RWPE2 (cell line): ENCODE data around the gene ZFP69B.

ENCODE experiments used
- ATAC-seq: fragments of 200-7000 bp; cut with Tn5 transposase; 3 replicates; pipeline ENCODE4 v1.9.1; 2021; ENCODE audit warnings: low read depth
- DNase-seq: peaks from one replicate; pipeline ENCODE4 v3.0.0-alpha.2; 2020; ENCODE audit warnings: low spot score
- H3K27ac ChIP-seq: fragments of 450-650 bp; 2 replicates; pipeline ENCODE4 v1.5.1; 2017; ENCODE audit warnings: mild to moderate bottlenecking; ENCODE audit not compliant: poor library complexity, severe bottlenecking
- H3K27me3 ChIP-seq: fragments of 250-450 bp; sonication (Bioruptor Pico); 2 replicates; pipeline ENCODE4 v1.5.1; 2021; ENCODE audit warnings: mild to moderate bottlenecking, moderate library complexity; ENCODE audit not compliant: insufficient read depth, poor library complexity, severe bottlenecking
- H3K36me3 ChIP-seq: fragments of 250-450 bp; sonication (Bioruptor Pico); 2 replicates; pipeline ENCODE4 v1.5.1; 2020; ENCODE audit warnings: low read depth, mild to moderate bottlenecking, moderate library complexity
- H3K4me1 ChIP-seq: fragments of 250-450 bp; sonication (Bioruptor Pico); 2 replicates; pipeline ENCODE4 v1.5.1; 2021; ENCODE audit warnings: mild to moderate bottlenecking, moderate library complexity; ENCODE audit not compliant: insufficient read depth, poor library complexity, severe bottlenecking
- H3K4me3 ChIP-seq: fragments of 250-450 bp; sonication (Bioruptor Pico); 2 replicates; pipeline ENCODE4 v1.5.1; 2021; ENCODE audit warnings: mild to moderate bottlenecking, moderate library complexity; ENCODE audit not compliant: severe bottlenecking
- H3K9me3 ChIP-seq: fragments of 250-450 bp; sonication (Bioruptor Pico); 2 replicates; pipeline ENCODE4 v1.5.1; 2021; ENCODE audit warnings: mild to moderate bottlenecking, moderate library complexity; ENCODE audit not compliant: severe bottlenecking
- CTCF ChIP-seq: fragments of 450-650 bp; IDR thresholded peaks from one replicate; pipeline ENCODE4 v1.5.1; 2017; ENCODE audit warnings: mild to moderate bottlenecking, moderate library complexity; ENCODE audit not compliant: poor library complexity, severe bottlenecking

ZFP69B gene

GRCh38 chr1:40449684-40450494 lies at the start of gene ZFP69B:
TSS of gene ZFP69B (plus strand) at chr1:40450476. CDS start at chr1:40450962, 486 bp downstream.
- DNase-seq (peak; percentile 81), ATAC-seq (peak; percentile 95)
- no peak for TF ChIP-seq CTCF
- Histone ChIP-seq H3K36me3 (peaks cover 10% of the 10 kb centered on the region; the same call in 1 of the 2 replicates), H3K4me1 (peaks cover 3% of the 10 kb centered on the region), H3K9me3 (peaks cover 12% of the 10 kb centered on the region), H3K27me3 (no peaks in the 10 kb centered on the region), H3K4me3 (peak within 1 kb of the TSS; percentile 43), H3K27ac (peak within 1 kb of the TSS; percentile 75)

GRCh38 chr1:40401473-40402201 lies 48.6 kb upstream of the ZFP69B start:
- Histone ChIP-seq H3K4me1 (peaks cover 3% of the 10 kb centered on the region), H3K4me3 (no peak overlapping the region), H3K27me3 (no peaks in the 10 kb centered on the region), H3K27ac (no peak overlapping the region), H3K9me3 (no peaks in the 10 kb centered on the region), H3K36me3 (no peaks in the 10 kb centered on the region)
- DNase-seq = no peak
- no peak for TF ChIP-seq CTCF
- no peak for ATAC-seq

GRCh38 chr1:40404670-40405462 lies 45.4 kb upstream of the ZFP69B start:
- ATAC-seq (no peak), DNase-seq (no peak)
- Histone ChIP-seq H3K27me3 (no peaks in the 10 kb centered on the region), H3K4me1 (peaks cover 3% of the 10 kb centered on the region), H3K9me3 (no peaks in the 10 kb centered on the region), H3K27ac (no peak overlapping the region), H3K36me3 (0 out of 2 replicates have a peak, but pooled peaks cover 1% of the 10 kb centered on the region), H3K4me3 (no peak overlapping the region)
- TF ChIP-seq CTCF = peak; percentile 90

- H3K36me3 ChIP-seq = 0 out of 2 replicates have a peak, but pooled peaks cover 4% of the 10 kb centered on the region
- no peaks in the 10 kb centered on the region for H3K9me3 ChIP-seq
- no peaks in the 10 kb centered on the region for H3K27me3 ChIP-seq
- H3K4me3 ChIP-seq = no peak overlapping the region
- no peak overlapping the region for H3K27ac ChIP-seq
- H3K4me1 ChIP-seq = peaks cover 3% of the 10 kb centered on the region
- DNase-seq (no peak), ATAC-seq (no peak)
- no peak for TF ChIP-seq CTCF
Measured at GRCh38 chr1:40405812-40406211, 44.5 kb upstream of the ZFP69B start.
